ENCODE data around the gene ADAMTSL2. TPM values are rescaled to one million over a fixed set of nuclear protein-coding genes. Genes with fewer than 3 reads are reported as not detected.

The ADAMTSL2 gene
- total RNA-seq, 3 donors from 2014 or later (not counting 1 experiment from before 2014, with no cell fraction given): not detected

- no peak overlapping the region for H3K4me3 ChIP-seq (ENCODE audit: low read length)
- intact Hi-C loops (cut with micrococcal nuclease): no loop called here
- no peak for ATAC-seq
- peaks cover 8 to 10% of the 10 kb centered on the region in 2 donors for H3K27me3 Mint-ChIP-seq (ENCODE audit: low read depth in 2 of 2)
- no peaks in the 10 kb centered on the region for H3K4me1 Mint-ChIP-seq
- H3K36me3 Mint-ChIP-seq: no peaks in the 10 kb centered on the region
- WGBS (ENCODE audit: insufficient coverage): 91% methylated on average over 5 of the region's 5 CpGs
- H3K4me1 ChIP-seq (ENCODE audit: control insufficient read depth, insufficient read depth, low read length): peaks cover 6% of the 10 kb centered on the region
- H3K27ac Mint-ChIP-seq: no peak overlapping the region
- no peaks in the 10 kb centered on the region for H3K9me3 ChIP-seq (ENCODE audit: control insufficient read depth, insufficient read depth, low read length)
- H3K9me3 Mint-ChIP-seq: no peaks in the 10 kb centered on the region
- H3K27ac ChIP-seq (ENCODE audit: low read length): no peak overlapping the region
- DNase-seq: no peak
- no peak overlapping the region for H3K4me3 Mint-ChIP-seq
- no peak for TF ChIP-seq CTCF (IDR thresholded peaks at IDR 0.05)
- no peaks in the 10 kb centered on the region for H3K36me3 ChIP-seq (ENCODE audit: control insufficient read depth, insufficient read depth, low read length)
- H3K27me3 ChIP-seq (ENCODE audit: control insufficient read depth, insufficient read depth, low read length): no peaks in the 10 kb centered on the region
Observed at GRCh38 chr9:133524146-133524545, 10.4 kb upstream of the ADAMTSL2 start.

- no peaks in the 10 kb centered on the region for H3K4me1 Mint-ChIP-seq
- no peak within 1 kb of the TSS for H3K27ac Mint-ChIP-seq
Observed at GRCh38 chr9:133524679-133525228, 9.8 kb upstream of the ADAMTSL2 start, which contains the start of gene MYMK. Gene MYMK (minus strand): TSS chr9:133524959. CDS start chr9:133524844, 115 bp downstream.

GRCh38 chr9:133525677-133526076 is 8.8 kb upstream of the ADAMTSL2 start:
- H3K9me3 ChIP-seq (ENCODE audit: control insufficient read depth, insufficient read depth, low read length): no peaks in the 10 kb centered on the region
- no peaks in the 10 kb centered on the region for H3K4me1 Mint-ChIP-seq
- no peak overlapping the region for H3K27ac ChIP-seq (ENCODE audit: low read length)
- ATAC-seq (no peak), DNase-seq (no peak)
- no peak overlapping the region for H3K27ac Mint-ChIP-seq
- no peaks in the 10 kb centered on the region for H3K36me3 ChIP-seq (ENCODE audit: control insufficient read depth, insufficient read depth, low read length)
- H3K4me1 ChIP-seq (ENCODE audit: control insufficient read depth, insufficient read depth, low read length): peaks cover 6% of the 10 kb centered on the region
- intact Hi-C loops (cut with micrococcal nuclease): no loop called here
- no peaks in the 10 kb centered on the region for H3K36me3 Mint-ChIP-seq
- H3K4me3 Mint-ChIP-seq: no peak overlapping the region
- H3K4me3 ChIP-seq (ENCODE audit: low read length): no peak overlapping the region
- no peaks in the 10 kb centered on the region for H3K27me3 ChIP-seq (ENCODE audit: control insufficient read depth, insufficient read depth, low read length)
- peaks cover 8 to 10% of the 10 kb centered on the region in 2 donors for H3K27me3 Mint-ChIP-seq (ENCODE audit: low read depth in 2 of 2)
- WGBS (ENCODE audit: insufficient coverage): 80% methylated on average over 8 of the region's 8 CpGs
- H3K9me3 Mint-ChIP-seq: no peaks in the 10 kb centered on the region
- TF ChIP-seq CTCF (IDR thresholded peaks at IDR 0.05): no peak

More at GRCh38 chr9:133524679-133525228, 9.8 kb upstream of the ADAMTSL2 start, which contains the start of gene MYMK:
- Histone ChIP-seq H3K9me3 (ENCODE audit: control insufficient read depth, insufficient read depth, low read length) (no peaks in the 10 kb centered on the region), H3K4me1 (ENCODE audit: control insufficient read depth, insufficient read depth, low read length) (peaks cover 6% of the 10 kb centered on the region), H3K4me3 (ENCODE audit: low read length) (no peak within 1 kb of the TSS), H3K27me3 (ENCODE audit: control insufficient read depth, insufficient read depth, low read length) (no peaks in the 10 kb centered on the region), H3K27ac (ENCODE audit: low read length) (no peak within 1 kb of the TSS), H3K36me3 (ENCODE audit: control insufficient read depth, insufficient read depth, low read length) (no peaks in the 10 kb centered on the region)
- Mint-ChIP-seq H3K27me3 (ENCODE audit: low read depth in 2 of 2) (peaks cover 8 to 10% of the 10 kb centered on the region in 2 donors), H3K36me3 (no peaks in the 10 kb centered on the region), H3K9me3 (no peaks in the 10 kb centered on the region), H3K4me3 (no peak within 1 kb of the TSS)
- TF ChIP-seq CTCF (IDR thresholded peaks at IDR 0.05): no peak
- ATAC-seq (no peak), DNase-seq (no peak)
- intact Hi-C loops (cut with micrococcal nuclease): no loop called here
- 86% methylated on average over 17 of the region's 17 CpGs for WGBS (ENCODE audit: insufficient coverage)

Measured in natural killer cell (primary cell).